ENCODE measurements around the gene POM121. TPM values are rescaled to one million over a fixed set of nuclear protein-coding genes. Genes with fewer than 3 reads are reported as not detected.
"Not testable (repeated sequence)": the region's sequence is repeated elsewhere in the genome, so short reads cannot be mapped to it uniquely, and the experiment has no call there.

POM121 gene
- total and polyA plus RNA-seq, 2 donors (not counting 1 experiment from before 2014, with no cell fraction given), result 4.8 to 6.3 TPM

DNA sequence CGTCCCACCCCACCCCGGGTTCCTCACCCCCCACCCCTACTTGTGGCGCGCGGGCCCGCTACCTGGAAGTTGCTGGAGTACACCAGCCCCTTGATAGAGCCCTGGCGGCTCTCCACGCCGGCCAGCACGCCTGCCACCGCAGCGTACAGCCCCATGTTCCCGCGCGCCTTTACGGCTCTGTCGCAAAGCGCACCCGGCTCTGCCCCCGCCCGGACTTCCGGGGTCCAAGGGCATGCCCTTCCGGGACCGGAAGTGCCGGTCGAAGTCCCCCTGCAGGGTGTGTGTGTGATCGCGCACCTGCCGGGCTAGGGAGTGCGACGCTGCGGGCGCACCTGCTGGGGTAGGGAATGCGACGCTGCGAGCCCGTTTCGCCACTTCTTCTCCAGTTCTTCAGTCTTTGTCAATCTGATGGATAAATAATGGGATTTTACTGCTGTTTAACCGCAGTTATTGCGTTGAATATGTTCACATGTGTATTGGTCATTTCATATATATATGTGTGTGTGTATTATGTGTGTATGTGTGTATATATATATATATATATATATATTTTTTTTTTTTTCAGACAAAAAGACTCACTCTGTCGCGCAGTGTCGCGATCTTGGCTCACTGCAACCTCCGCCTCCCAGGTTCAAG, 29.8 kb downstream of the POM121 start:
- not testable (repeated sequence) for H4K20me1 ChIP-seq (ENCODE audit: control insufficient read depth, extremely low read depth, insufficient read depth, low read length); H3K4me2 ChIP-seq (ENCODE audit: extremely low read depth, insufficient read depth, low read length)
- peak overlapping the region in 2 of 4 experiments; percentile 40 to 45 for H3K4me3 ChIP-seq (replicated peaks in 1 of 4; ENCODE audit: control extremely low read depth in 1 of 4, insufficient read depth in 1 of 4, low read depth in 3 of 4, low read length in 4 of 4)

DNA sequence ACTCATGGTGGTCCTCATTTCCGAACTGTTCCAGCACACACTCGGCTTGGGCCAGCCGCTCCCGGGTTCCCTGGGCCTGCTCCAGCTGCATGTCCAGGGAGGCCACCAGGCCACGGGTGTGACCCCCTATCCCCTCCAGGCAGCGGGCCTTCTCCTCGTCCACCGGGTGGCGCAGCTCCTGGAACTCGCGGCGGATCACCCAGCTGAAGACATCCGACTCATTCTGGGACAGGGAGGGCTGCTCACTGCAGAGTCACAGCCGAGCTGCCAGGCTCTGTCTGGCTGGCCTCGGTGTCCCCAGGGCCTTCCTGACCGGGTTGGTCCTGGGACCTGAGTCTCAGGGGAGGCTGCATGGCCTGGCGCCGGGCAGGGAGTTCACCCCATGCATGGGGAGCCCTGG, 35.1 kb downstream of the POM121 start:
- not testable (repeated sequence) for H3K27me3 ChIP-seq (ENCODE audit: control insufficient read depth, insufficient read depth, low read length); H3K4me1 ChIP-seq (ENCODE audit: control insufficient read depth, extremely low read depth, insufficient read depth, low read length); H3K36me3 ChIP-seq (ENCODE audit: control insufficient read depth, insufficient read depth, low read length); H3K4me2 ChIP-seq (ENCODE audit: extremely low read depth, insufficient read depth, low read length); H2AFZ ChIP-seq (ENCODE audit: low read length); H3K79me2 ChIP-seq (ENCODE audit: control insufficient read depth, insufficient read depth, low read length); H4K20me1 ChIP-seq (ENCODE audit: control insufficient read depth, extremely low read depth, insufficient read depth, low read length); H3K9me3 ChIP-seq (ENCODE audit: control insufficient read depth, insufficient read depth, low read depth, low read length); H3K27ac ChIP-seq (ENCODE audit: insufficient read depth, low read length); H3K9ac ChIP-seq (ENCODE audit: insufficient read depth, low read length); DNase-seq (ENCODE audit: low read depth in 2 of 2); H3K4me3 ChIP-seq (replicated peaks in 1 of 4; ENCODE audit: control extremely low read depth in 1 of 4, insufficient read depth in 1 of 4, low read depth in 3 of 4, low read length in 4 of 4)

More for the DNA sequence above, 29.8 kb downstream of the POM121 start:
- not testable (repeated sequence) for H3K4me1 ChIP-seq (ENCODE audit: control insufficient read depth, extremely low read depth, insufficient read depth, low read length); H3K27ac ChIP-seq (ENCODE audit: insufficient read depth, low read length); H3K27me3 ChIP-seq (ENCODE audit: control insufficient read depth, insufficient read depth, low read length); DNase-seq (ENCODE audit: low read depth in 2 of 2); H3K79me2 ChIP-seq (ENCODE audit: control insufficient read depth, insufficient read depth, low read length); H3K9ac ChIP-seq (ENCODE audit: insufficient read depth, low read length); H3K36me3 ChIP-seq (ENCODE audit: control insufficient read depth, insufficient read depth, low read length); H3K9me3 ChIP-seq (ENCODE audit: control insufficient read depth, insufficient read depth, low read depth, low read length); H2AFZ ChIP-seq (ENCODE audit: low read length)

DNA sequence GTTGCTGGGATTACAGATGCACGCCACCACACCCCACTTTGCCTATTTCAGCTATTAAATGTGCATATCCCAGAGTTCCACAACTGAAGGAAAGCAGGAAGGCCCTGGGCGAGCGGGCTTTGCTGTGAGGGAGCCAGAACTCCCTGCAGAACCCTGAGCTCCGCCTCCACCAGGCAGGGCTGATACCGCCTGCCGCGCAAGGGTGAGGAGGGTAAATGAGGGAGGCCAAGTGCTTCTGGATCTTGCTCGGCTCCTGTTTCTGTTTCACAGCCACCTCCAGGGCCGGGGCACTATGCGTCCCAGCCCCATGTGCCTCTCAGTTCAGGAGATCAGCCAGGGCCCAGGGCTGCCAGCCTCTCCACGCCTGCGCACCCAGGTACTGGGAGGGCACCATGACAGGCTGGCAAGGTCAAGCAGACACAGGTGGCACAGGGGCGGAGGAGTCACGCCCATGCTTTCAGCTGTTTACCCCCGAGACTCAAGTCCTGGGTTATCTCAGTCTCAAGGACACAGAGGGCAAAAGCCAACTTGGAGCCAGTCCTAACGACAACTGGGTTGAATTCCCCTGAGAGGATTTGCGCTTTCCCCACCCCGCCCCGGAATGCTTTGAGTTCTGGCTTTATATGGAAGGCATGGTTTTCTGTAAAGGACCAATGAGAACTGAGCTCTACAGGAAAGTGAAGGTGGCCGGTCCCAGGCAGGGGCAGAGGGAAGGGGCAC, 35.9 kb downstream of the POM121 start:
- not testable (repeated sequence) for H3K9ac ChIP-seq (ENCODE audit: insufficient read depth, low read length); H3K36me3 ChIP-seq (ENCODE audit: control insufficient read depth, insufficient read depth, low read length); DNase-seq (ENCODE audit: low read depth in 2 of 2)

DNA sequence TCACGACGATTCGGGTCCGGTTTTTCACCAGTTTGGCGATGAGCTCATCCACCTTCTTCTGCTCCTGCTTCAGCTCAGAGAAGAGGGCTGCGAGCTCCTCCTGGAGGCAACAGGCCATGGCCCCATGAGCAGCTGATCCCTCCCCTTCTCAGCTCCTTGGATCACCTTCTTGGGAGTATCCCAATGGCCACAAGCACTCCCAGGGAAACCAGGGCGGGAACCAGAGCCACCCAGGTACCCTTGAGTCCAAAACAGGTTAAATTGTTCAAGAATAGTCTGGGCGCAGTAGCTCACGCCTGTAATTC, 36.4 kb downstream of the POM121 start:
- not testable (repeated sequence) for H3K27me3 ChIP-seq (ENCODE audit: control insufficient read depth, insufficient read depth, low read length); H3K9ac ChIP-seq (ENCODE audit: insufficient read depth, low read length); DNase-seq (ENCODE audit: low read depth in 2 of 2); H3K4me3 ChIP-seq (replicated peaks in 1 of 4; ENCODE audit: control extremely low read depth in 1 of 4, insufficient read depth in 1 of 4, low read depth in 3 of 4, low read length in 4 of 4); H3K36me3 ChIP-seq (ENCODE audit: control insufficient read depth, insufficient read depth, low read length); H3K27ac ChIP-seq (ENCODE audit: insufficient read depth, low read length); H3K4me1 ChIP-seq (ENCODE audit: control insufficient read depth, extremely low read depth, insufficient read depth, low read length); H4K20me1 ChIP-seq (ENCODE audit: control insufficient read depth, extremely low read depth, insufficient read depth, low read length); H3K9me3 ChIP-seq (ENCODE audit: control insufficient read depth, insufficient read depth, low read depth, low read length); H3K4me2 ChIP-seq (ENCODE audit: extremely low read depth, insufficient read depth, low read length); H2AFZ ChIP-seq (ENCODE audit: low read length); H3K79me2 ChIP-seq (ENCODE audit: control insufficient read depth, insufficient read depth, low read length)

More for the DNA sequence above, 35.9 kb downstream of the POM121 start:
- not testable (repeated sequence) for H3K27me3 ChIP-seq (ENCODE audit: control insufficient read depth, insufficient read depth, low read length); H3K4me3 ChIP-seq (replicated peaks in 1 of 4; ENCODE audit: control extremely low read depth in 1 of 4, insufficient read depth in 1 of 4, low read depth in 3 of 4, low read length in 4 of 4); H3K4me1 ChIP-seq (ENCODE audit: control insufficient read depth, extremely low read depth, insufficient read depth, low read length); H3K4me2 ChIP-seq (ENCODE audit: extremely low read depth, insufficient read depth, low read length); H4K20me1 ChIP-seq (ENCODE audit: control insufficient read depth, extremely low read depth, insufficient read depth, low read length); H3K9me3 ChIP-seq (ENCODE audit: control insufficient read depth, insufficient read depth, low read depth, low read length); H3K79me2 ChIP-seq (ENCODE audit: control insufficient read depth, insufficient read depth, low read length); H3K27ac ChIP-seq (ENCODE audit: insufficient read depth, low read length); H2AFZ ChIP-seq (ENCODE audit: low read length)

DNA sequence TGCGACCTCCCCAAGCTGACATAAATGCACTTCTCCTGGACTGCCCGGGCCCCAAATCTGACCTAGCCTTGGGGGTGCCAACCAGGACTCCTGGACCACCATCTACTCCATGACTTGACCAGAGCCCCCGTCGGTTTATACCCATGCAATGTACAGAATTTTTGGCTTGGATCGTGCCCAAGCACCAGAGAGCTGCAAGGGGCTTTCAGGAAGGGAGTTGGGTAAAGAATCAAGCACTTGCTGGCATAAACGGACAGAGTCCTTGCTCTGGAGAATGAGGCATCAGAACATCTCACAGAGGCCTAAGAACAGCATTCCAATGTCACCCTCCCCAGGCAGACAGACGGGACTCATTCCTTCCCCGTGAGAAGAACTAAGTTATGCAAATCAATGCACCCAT, 38.2 kb downstream of the POM121 start:
- H3K36me3 ChIP-seq (ENCODE audit: control insufficient read depth, insufficient read depth, low read length); DNase-seq (ENCODE audit: low read depth in 2 of 2); H2AFZ ChIP-seq (ENCODE audit: low read length); H3K4me1 ChIP-seq (ENCODE audit: control insufficient read depth, extremely low read depth, insufficient read depth, low read length); H3K9me3 ChIP-seq (ENCODE audit: control insufficient read depth, insufficient read depth, low read depth, low read length); H3K79me2 ChIP-seq (ENCODE audit: control insufficient read depth, insufficient read depth, low read length); H4K20me1 ChIP-seq (ENCODE audit: control insufficient read depth, extremely low read depth, insufficient read depth, low read length); H3K4me3 ChIP-seq (replicated peaks in 1 of 4; ENCODE audit: control extremely low read depth in 1 of 4, insufficient read depth in 1 of 4, low read depth in 3 of 4, low read length in 4 of 4); H3K9ac ChIP-seq (ENCODE audit: insufficient read depth, low read length); H3K4me2 ChIP-seq (ENCODE audit: extremely low read depth, insufficient read depth, low read length); H3K27me3 ChIP-seq (ENCODE audit: control insufficient read depth, insufficient read depth, low read length); H3K27ac ChIP-seq (ENCODE audit: insufficient read depth, low read length): not testable (repeated sequence)

- not testable (repeated sequence) for H2AFZ ChIP-seq (ENCODE audit: low read length); H3K27ac ChIP-seq (ENCODE audit: insufficient read depth, low read length); H3K4me2 ChIP-seq (ENCODE audit: extremely low read depth, insufficient read depth, low read length); H3K9ac ChIP-seq (ENCODE audit: insufficient read depth, low read length); H3K27me3 ChIP-seq (ENCODE audit: control insufficient read depth, insufficient read depth, low read length); H4K20me1 ChIP-seq (ENCODE audit: control insufficient read depth, extremely low read depth, insufficient read depth, low read length); H3K36me3 ChIP-seq (ENCODE audit: control insufficient read depth, insufficient read depth, low read length); DNase-seq (ENCODE audit: low read depth in 2 of 2); H3K9me3 ChIP-seq (ENCODE audit: control insufficient read depth, insufficient read depth, low read depth, low read length); H3K4me1 ChIP-seq (ENCODE audit: control insufficient read depth, extremely low read depth, insufficient read depth, low read length); H3K4me3 ChIP-seq (replicated peaks in 1 of 4; ENCODE audit: control extremely low read depth in 1 of 4, insufficient read depth in 1 of 4, low read depth in 3 of 4, low read length in 4 of 4); H3K79me2 ChIP-seq (ENCODE audit: control insufficient read depth, insufficient read depth, low read length)
Observed at GRCh38 chr7:72965186-72965975, 40.5 kb downstream of the POM121 start.
